SH-SY5Y (cell line): Measurements from ENCODE around the gene ZNF22.

Source experiments
- GATA2 ChIP-seq: IDR thresholded peaks from 2 replicates; pipeline ENCODE4 v1.6.1; 2011; ENCODE audit warnings: mild to moderate bottlenecking, low read depth, low read length
- GATA3 ChIP-seq: IDR thresholded peaks from 2 replicates; pipeline ENCODE4 v1.6.1; 2011; ENCODE audit warnings: low read depth, mild to moderate bottlenecking, low read length, moderate library complexity

DNA sequence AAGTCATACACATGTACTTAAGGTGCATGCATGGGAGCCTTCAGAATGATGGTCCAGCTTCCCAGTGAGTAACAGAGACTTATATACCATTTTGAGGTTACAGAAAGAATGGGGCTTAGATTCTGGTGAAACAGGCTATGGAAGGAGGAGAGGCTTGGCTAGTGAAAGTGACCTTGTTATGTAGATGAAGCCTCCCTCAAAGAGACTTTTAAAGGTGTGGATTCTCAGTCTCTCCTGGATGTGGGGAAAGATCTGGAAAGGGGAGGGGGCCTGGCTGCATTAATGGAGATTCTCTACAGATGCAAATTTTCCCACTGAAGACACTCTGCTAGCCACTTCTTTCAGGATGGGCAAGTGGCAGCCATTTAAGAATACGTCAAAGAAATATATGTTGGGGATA lies 35.6 kb upstream of the ZNF22 start:
- no peak for TF ChIP-seq GATA2
- no peak for TF ChIP-seq GATA3
